ENCODE data around the gene MAGI3.
"Not testable (repeated sequence)": the region's sequence is repeated elsewhere in the genome, so short reads cannot be mapped to it uniquely, and the experiment has no call there.

MAGI3 gene

DNA sequence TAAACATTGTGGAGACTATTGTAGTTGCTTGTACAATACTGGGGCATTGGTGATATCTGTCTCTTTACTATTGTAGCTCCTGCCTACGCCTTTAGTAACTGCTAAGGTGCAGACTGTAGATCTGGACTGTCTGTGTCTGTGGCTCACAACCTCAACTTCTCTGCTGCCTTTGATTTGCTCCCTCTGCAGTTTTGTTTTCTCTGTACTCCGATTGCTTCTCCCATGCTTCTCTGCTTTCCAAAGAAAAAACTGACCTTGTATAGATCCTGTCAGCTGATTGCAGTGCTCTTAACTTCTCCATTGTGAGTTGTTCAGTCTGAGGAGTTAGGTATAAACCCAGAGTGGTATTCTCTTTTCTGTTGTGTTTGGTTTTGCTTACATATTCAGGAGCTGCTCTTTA is 15.3 kb downstream of the MAGI3 start:
- no peak overlapping the region for H3K9ac ChIP-seq (ENCODE audit: low read length)
- H3K4me3 ChIP-seq (ENCODE audit: low read depth, low read length, poor library complexity, severe bottlenecking), result no peak overlapping the region
- TF ChIP-seq, protein P1, sequence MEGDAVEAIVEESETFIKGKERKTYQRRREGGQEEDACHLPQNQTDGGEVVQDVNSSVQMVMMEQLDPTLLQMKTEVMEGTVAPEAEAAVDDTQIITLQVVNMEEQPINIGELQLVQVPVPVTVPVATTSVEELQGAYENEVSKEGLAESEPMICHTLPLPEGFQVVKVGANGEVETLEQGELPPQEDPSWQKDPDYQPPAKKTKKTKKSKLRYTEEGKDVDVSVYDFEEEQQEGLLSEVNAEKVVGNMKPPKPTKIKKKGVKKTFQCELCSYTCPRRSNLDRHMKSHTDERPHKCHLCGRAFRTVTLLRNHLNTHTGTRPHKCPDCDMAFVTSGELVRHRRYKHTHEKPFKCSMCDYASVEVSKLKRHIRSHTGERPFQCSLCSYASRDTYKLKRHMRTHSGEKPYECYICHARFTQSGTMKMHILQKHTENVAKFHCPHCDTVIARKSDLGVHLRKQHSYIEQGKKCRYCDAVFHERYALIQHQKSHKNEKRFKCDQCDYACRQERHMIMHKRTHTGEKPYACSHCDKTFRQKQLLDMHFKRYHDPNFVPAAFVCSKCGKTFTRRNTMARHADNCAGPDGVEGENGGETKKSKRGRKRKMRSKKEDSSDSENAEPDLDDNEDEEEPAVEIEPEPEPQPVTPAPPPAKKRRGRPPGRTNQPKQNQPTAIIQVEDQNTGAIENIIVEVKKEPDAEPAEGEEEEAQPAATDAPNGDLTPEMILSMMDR (IDR thresholded peaks at IDR 0.05; ENCODE audit: low read length), result no peak
- no peak for TF ChIP-seq EZH2 (IDR thresholded peaks at IDR 0.05; ENCODE audit: borderline replicate concordance, low read length)
- no peaks in the 10 kb centered on the region for H3K4me1 ChIP-seq (ENCODE audit: insufficient read depth, low read length, severe bottlenecking)
- no peaks in the 10 kb centered on the region for H3K36me3 ChIP-seq (ENCODE audit: insufficient read depth, low read length)
- H3K4me2 ChIP-seq (ENCODE audit: low read length), result no peak overlapping the region
- H3K27me3 ChIP-seq (ENCODE audit: insufficient read depth, low read length), result no peaks in the 10 kb centered on the region
- H3K79me2 ChIP-seq (ENCODE audit: insufficient read depth, low read length), result no peaks in the 10 kb centered on the region
- H3K9me2 ChIP-seq (ENCODE audit: low read depth, low read length), result no peaks in the 10 kb centered on the region
- H3K27ac ChIP-seq (ENCODE audit: low read depth, low read length, poor library complexity, severe bottlenecking), result no peak overlapping the region
- H2AFZ ChIP-seq (ENCODE audit: low read length), result no peak overlapping the region
- H3F3A ChIP-seq (ENCODE audit: insufficient read depth, low read length), result no peaks in the 10 kb centered on the region
- no peaks in the 10 kb centered on the region for H3K9me3 ChIP-seq (ENCODE audit: low read length)
- H4K20me1 ChIP-seq (ENCODE audit: insufficient read depth, low read length), result no peaks in the 10 kb centered on the region

DNA sequence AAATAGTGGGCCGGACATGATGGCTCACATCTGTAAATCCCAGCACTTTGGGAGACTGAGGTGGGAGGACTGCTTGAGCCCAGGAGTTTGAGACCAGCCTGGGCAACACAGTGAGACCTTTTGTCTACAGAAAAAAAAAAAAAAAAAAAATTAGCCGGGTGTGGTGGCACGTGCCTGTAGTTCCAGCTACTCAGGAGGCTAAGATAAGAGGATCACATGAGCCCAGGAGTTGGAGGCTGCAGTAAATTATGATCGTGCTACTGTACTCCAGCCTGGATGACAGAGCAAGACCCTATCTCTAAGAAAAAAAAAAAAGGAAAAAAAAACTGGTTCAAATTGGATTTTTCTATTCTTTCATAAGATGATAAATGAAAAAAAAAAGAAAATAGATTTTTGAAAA is 15.8 kb downstream of the MAGI3 start:
- H3K79me2 ChIP-seq (ENCODE audit: insufficient read depth, low read length); H3K4me3 ChIP-seq (ENCODE audit: low read depth, low read length, poor library complexity, severe bottlenecking); H3K9me3 ChIP-seq (ENCODE audit: low read length); H3F3A ChIP-seq (ENCODE audit: insufficient read depth, low read length); H4K20me1 ChIP-seq (ENCODE audit: insufficient read depth, low read length); H3K4me2 ChIP-seq (ENCODE audit: low read length); H3K9me2 ChIP-seq (ENCODE audit: low read depth, low read length); H2AFZ ChIP-seq (ENCODE audit: low read length); H3K4me1 ChIP-seq (ENCODE audit: insufficient read depth, low read length, severe bottlenecking); H3K36me3 ChIP-seq (ENCODE audit: insufficient read depth, low read length); H3K27ac ChIP-seq (ENCODE audit: low read depth, low read length, poor library complexity, severe bottlenecking); H3K27me3 ChIP-seq (ENCODE audit: insufficient read depth, low read length); H3K9ac ChIP-seq (ENCODE audit: low read length): not testable (repeated sequence)

DNA sequence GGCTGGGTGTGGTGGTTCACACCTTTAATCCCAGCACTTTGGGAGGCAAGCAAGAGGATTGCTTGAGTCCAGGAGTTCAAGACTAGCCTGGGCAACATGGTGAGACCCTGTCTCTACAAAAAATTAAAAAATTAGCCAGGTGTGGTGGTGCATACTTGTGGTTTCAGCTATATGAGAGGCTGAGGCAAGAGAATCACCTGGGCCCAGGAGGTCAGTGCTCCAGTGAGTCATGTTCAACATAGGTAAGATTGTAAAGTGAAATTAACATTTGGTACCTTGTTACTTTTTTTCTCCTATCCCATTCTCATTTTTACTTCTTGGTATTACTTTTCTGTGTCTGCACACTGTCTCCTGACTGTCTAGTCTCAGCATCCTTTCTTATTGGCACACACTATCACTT is 19.0 kb downstream of the MAGI3 start:
- Histone ChIP-seq H3K36me3 (ENCODE audit: insufficient read depth, low read length) (no peaks in the 10 kb centered on the region), H3K27me3 (ENCODE audit: insufficient read depth, low read length) (no peaks in the 10 kb centered on the region), H3K4me2 (ENCODE audit: low read length) (no peak overlapping the region), H3K4me3 (ENCODE audit: low read depth, low read length, poor library complexity, severe bottlenecking) (no peak overlapping the region), H2AFZ (ENCODE audit: low read length) (no peak overlapping the region), H4K20me1 (ENCODE audit: insufficient read depth, low read length) (no peaks in the 10 kb centered on the region), H3K9me2 (ENCODE audit: low read depth, low read length) (no peaks in the 10 kb centered on the region), H3K27ac (ENCODE audit: low read depth, low read length, poor library complexity, severe bottlenecking) (no peak overlapping the region), H3K9me3 (ENCODE audit: low read length) (no peaks in the 10 kb centered on the region), H3K4me1 (ENCODE audit: insufficient read depth, low read length, severe bottlenecking) (no peaks in the 10 kb centered on the region), H3F3A (ENCODE audit: insufficient read depth, low read length) (no peaks in the 10 kb centered on the region), H3K9ac (ENCODE audit: low read length) (no peak overlapping the region), H3K79me2 (ENCODE audit: insufficient read depth, low read length) (no peaks in the 10 kb centered on the region)
- no peak for TF ChIP-seq EZH2 (IDR thresholded peaks at IDR 0.05; ENCODE audit: borderline replicate concordance, low read length)
- TF ChIP-seq, protein P1 (IDR thresholded peaks at IDR 0.05; ENCODE audit: low read length), result no peak

DNA sequence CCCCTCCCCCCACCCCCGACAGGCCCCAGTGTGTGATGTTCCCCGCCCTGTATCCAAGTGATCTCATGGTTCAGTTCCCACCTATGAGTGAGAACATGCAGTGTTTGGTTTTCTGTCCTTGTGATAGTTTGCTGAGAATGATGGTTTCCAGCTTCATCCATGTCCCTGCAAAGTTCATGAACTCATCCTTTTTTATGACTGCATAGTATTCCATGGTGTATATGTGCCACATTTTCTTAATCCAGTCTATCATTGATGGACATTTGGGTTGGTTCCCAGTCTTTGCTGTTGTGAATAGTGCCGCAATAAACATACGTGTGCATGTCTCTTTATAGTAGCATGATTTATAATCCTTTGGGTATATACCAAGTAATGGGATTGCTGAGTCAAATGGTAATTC is 21.7 kb downstream of the MAGI3 start:
- H3K9me2 ChIP-seq (ENCODE audit: low read depth, low read length); H3K36me3 ChIP-seq (ENCODE audit: insufficient read depth, low read length); H4K20me1 ChIP-seq (ENCODE audit: insufficient read depth, low read length); H3K79me2 ChIP-seq (ENCODE audit: insufficient read depth, low read length); H3F3A ChIP-seq (ENCODE audit: insufficient read depth, low read length); H2AFZ ChIP-seq (ENCODE audit: low read length); H3K9ac ChIP-seq (ENCODE audit: low read length); H3K27ac ChIP-seq (ENCODE audit: low read depth, low read length, poor library complexity, severe bottlenecking); H3K4me2 ChIP-seq (ENCODE audit: low read length); H3K27me3 ChIP-seq (ENCODE audit: insufficient read depth, low read length); H3K9me3 ChIP-seq (ENCODE audit: low read length); H3K4me1 ChIP-seq (ENCODE audit: insufficient read depth, low read length, severe bottlenecking); H3K4me3 ChIP-seq (ENCODE audit: low read depth, low read length, poor library complexity, severe bottlenecking): not testable (repeated sequence)

Data from OCI-LY1 (cell line).